IMR-90 (cell line): Measurements from ENCODE around the gene ATG3. TPM values are rescaled to one million over a fixed set of nuclear protein-coding genes. Genes with fewer than 3 reads are reported as not detected.

ENCODE experiments used
- ATAC-seq: fragments of 200-7000 bp; cut with Tn5 transposase; 2 replicates; pipeline ENCODE4 v1.9.1; 2020; ENCODE audit warnings: low read depth, mild to moderate bottlenecking, moderate library complexity
- BruUV-seq: library from RNA; stranded (reverse); fragments of 400-500 nt; replicated peaks from 2 replicates; lab custom pipeline; 2021; lab: Mats Ljungman, UMichigan
- CTCF ChIA-PET: fragments of 300-600 bp; formaldehyde crosslinking; extraction: SDS; loops from one replicate; lab custom pipeline; 2021; ENCODE audit warnings: antibody characterized with exemption; lab: Yijun Ruan, JAX
- POLR2A ChIA-PET: fragments of 300-600 bp; sonication (Branson Sonifier 250); formaldehyde crosslinking; loops from one replicate; lab custom pipeline; 2022; ENCODE audit warnings: antibody characterized with exemption; ENCODE audit not compliant: unreplicated experiment; lab: Charles Lee
- DNase-seq: peaks from one replicate; pipeline ENCODE4 v3.0.0; 2013
- H2AFZ ChIP-seq: replicated peaks from 2 replicates; pipeline ENCODE3; 2013; ENCODE audit warnings: low read length, mild to moderate bottlenecking; ENCODE audit not compliant: poor library complexity
- H2AK5ac ChIP-seq: 2 replicates; pipeline ENCODE4 v1.6.1; 2013; ENCODE audit warnings: low read depth, low read length, inconsistent platforms
- H2AK9ac ChIP-seq: replicated peaks from 2 replicates; pipeline ENCODE3; 2013; ENCODE audit warnings: mild to moderate bottlenecking, low read depth, low read length, moderate library complexity; ENCODE audit not compliant: poor library complexity
- H2BK120ac ChIP-seq: 2 replicates; pipeline ENCODE4 v1.6.1; 2013; ENCODE audit warnings: low read depth, low read length, inconsistent platforms
- H2BK15ac ChIP-seq: 3 replicates; pipeline ENCODE4 v1.6.1; 2013; ENCODE audit warnings: low read depth, low read length, inconsistent platforms
- H2BK20ac ChIP-seq: 2 replicates; pipeline ENCODE4 v1.6.1; 2013; ENCODE audit warnings: low read depth, mild to moderate bottlenecking, inconsistent platforms, low read length, moderate library complexity
- H2BK5ac ChIP-seq: 2 replicates; pipeline ENCODE4 v1.6.1; 2013; ENCODE audit warnings: mild to moderate bottlenecking, low read depth, low read length, inconsistent platforms; ENCODE audit not compliant: poor library complexity, severe bottlenecking
- H3K14ac ChIP-seq: replicated peaks from 2 replicates; pipeline ENCODE4 v1.6.1; 2013; ENCODE audit warnings: low read depth, low read length, inconsistent platforms
- H3K18ac ChIP-seq: 2 replicates; pipeline ENCODE4 v1.6.1; 2013; ENCODE audit warnings: low read depth, low read length, control low read depth
- H3K23ac ChIP-seq: 2 replicates; pipeline ENCODE4 v1.6.1; 2013; ENCODE audit warnings: low read depth, low read length, inconsistent platforms
- H3K27ac ChIP-seq: 2 replicates; pipeline ENCODE4 v1.5.1; 2013; ENCODE audit warnings: mild to moderate bottlenecking, control low read depth, low read length; ENCODE audit not compliant: insufficient read depth
- H3K27me3 ChIP-seq: 2 replicates; pipeline ENCODE4 v1.6.1; 2013; ENCODE audit warnings: low read length; ENCODE audit not compliant: control insufficient read depth, insufficient read depth
- H3K36me3 ChIP-seq: 2 replicates; pipeline ENCODE4 v1.6.1; 2013; ENCODE audit warnings: low read length, mixed read lengths; ENCODE audit not compliant: control insufficient read depth, insufficient read depth
- H3K4ac ChIP-seq: 2 replicates; pipeline ENCODE4 v1.6.1; 2013; ENCODE audit warnings: low read depth, low read length, inconsistent platforms
- H3K4me1 ChIP-seq: 2 replicates; pipeline ENCODE4 v1.6.1; 2013; ENCODE audit warnings: low read length, mixed read lengths; ENCODE audit not compliant: control insufficient read depth, insufficient read depth
- H3K4me2 ChIP-seq: 2 replicates; pipeline ENCODE4 v1.6.1; 2013; ENCODE audit warnings: low read depth, mild to moderate bottlenecking, control low read depth, low read length, moderate library complexity
- H3K4me3 ChIP-seq: 2 replicates; pipeline ENCODE4 v1.5.1; 2013; ENCODE audit warnings: low read depth, mild to moderate bottlenecking, control low read depth, low read length, moderate library complexity; ENCODE audit not compliant: insufficient read depth
- H3K56ac ChIP-seq: 2 replicates; pipeline ENCODE4 v1.6.1; 2013; ENCODE audit warnings: low read length, inconsistent platforms; ENCODE audit not compliant: insufficient read depth; ENCODE audit errors: extremely low read depth
- H3K79me1 ChIP-seq, 2 experiments: 2 replicates each; pipeline ENCODE4 v1.6.1; 2013; ENCODE audit warnings: low read length in 2 of 2, inconsistent platforms in 1 of 2, low read depth in 1 of 2
- H3K9ac ChIP-seq: 2 replicates; pipeline ENCODE4 v1.6.1; 2013; ENCODE audit warnings: low read depth, low read length, control low read depth
- H3K9me1 ChIP-seq: 2 replicates; pipeline ENCODE4 v1.6.1; 2013; ENCODE audit warnings: low read length, inconsistent platforms; ENCODE audit not compliant: insufficient read depth
- H3K9me3 ChIP-seq: 2 replicates; pipeline ENCODE4 v1.6.1; 2013; ENCODE audit warnings: low read length; ENCODE audit not compliant: control insufficient read depth, insufficient read depth
- H4K20me1 ChIP-seq: 2 replicates; pipeline ENCODE4 v1.6.1; 2013; ENCODE audit warnings: low read length, inconsistent platforms; ENCODE audit not compliant: insufficient read depth
- H4K5ac ChIP-seq: 2 replicates; pipeline ENCODE4 v1.6.1; 2013; ENCODE audit warnings: mild to moderate bottlenecking, low read depth, low read length, control low read depth
- H4K8ac ChIP-seq, 2 experiments: 2 replicates each; pipeline ENCODE4 v1.6.1; 2013; ENCODE audit warnings: low read depth in 2 of 2, low read length in 2 of 2, control low read depth in 1 of 2, inconsistent platforms in 1 of 2
- H4K91ac ChIP-seq: 2 replicates; pipeline ENCODE4 v1.6.1; 2013; ENCODE audit warnings: low read depth, low read length, inconsistent platforms; ENCODE audit not compliant: insufficient read depth
- CEBPB ChIP-seq: IDR thresholded peaks from 2 replicates; pipeline ENCODE4 v1.6.1; 2012; ENCODE audit warnings: low read depth, low read length, improper control_type of control experiment
- CHD1 ChIP-seq: IDR thresholded peaks from 2 replicates; pipeline ENCODE4 v1.6.1; 2012; ENCODE audit warnings: low read depth, low read length, improper control_type of control experiment
- CTCF ChIP-seq: conservative IDR thresholded peaks from 2 replicates; pipeline ENCODE4 v1.5.1; 2012; ENCODE audit warnings: mild to moderate bottlenecking, low read depth, low read length, improper control_type of control experiment
- MAFK ChIP-seq: IDR thresholded peaks from 2 replicates; pipeline ENCODE4 v1.6.1; 2012; ENCODE audit warnings: low read depth, low read length, improper control_type of control experiment
- NFE2L2 ChIP-seq: fragments of 150-350 bp; IDR thresholded peaks from 2 replicates; pipeline ENCODE4 v1.6.1; 2016; ENCODE audit warnings: low read depth, mild to moderate bottlenecking, low read length
- POLR2A ChIP-seq: IDR thresholded peaks from 2 replicates; pipeline ENCODE4 v1.6.1; 2012; ENCODE audit warnings: mild to moderate bottlenecking, low read depth, low read length
- RAD21 ChIP-seq: IDR thresholded peaks from 2 replicates; pipeline ENCODE4 v1.6.1; 2012; ENCODE audit warnings: low read length, improper control_type of control experiment
- RFX5 ChIP-seq: IDR thresholded peaks from 2 replicates; pipeline ENCODE4 v1.8.0; 2012; ENCODE audit warnings: low read depth, mild to moderate bottlenecking, low read length, moderate library complexity
- SMC3 ChIP-seq: fragments of 150-350 bp; IDR thresholded peaks from 2 replicates; pipeline ENCODE4 v1.6.1; 2016; ENCODE audit warnings: low read depth, mild to moderate bottlenecking, antibody characterized with exemption, low read length, moderate library complexity
- WGBS, 2 experiments: methylation state at CpG; one replicate each; pipeline versions ENCODE4 v1.1.5 to v1.1.7; 2013; ENCODE audit warnings: missing lambda C conversion rate in 2 of 2; ENCODE audit not compliant: insufficient read length in 1 of 2; ENCODE audit errors: extremely low coverage in 2 of 2; 5-methylcytosine and 5-hydroxymethylcytosine counted together
- dilution Hi-C: fragments of 300-500 bp; cut with HindIII; formaldehyde crosslinking; loops from one replicate; pipeline ENCODE4 v1.14.3; 2018; ENCODE audit warnings: low sequenced_read_pairs; ENCODE audit not compliant: unreplicated experiment
- in situ Hi-C: fragments of 300-500 bp; cut with MboI; formaldehyde crosslinking; loops from 3 replicates; pipeline ENCODE4 v1.14.3; 2019; ENCODE audit warnings: low sequenced_read_pairs, inconsistent platforms, mixed read lengths
- intact Hi-C: fragments of 100-400 bp; cut with micrococcal nuclease; formaldehyde crosslinking; loops from 2 replicates; pipeline ENCODE4 v1.10.0; 2022
- polyA plus RNA-seq, 3 experiments: library from polyadenylated mRNA; depleted of rRNA; stranded (reverse); fragments of >200 nt; gene quantifications; 2 replicates each; pipeline ENCODE4 v1.2.3, GENCODE V29; 2012; ENCODE audit warnings: low replicate concordance in 1 of 3
- total RNA-seq: library from RNA; depleted of rRNA; stranded (reverse); fragments of >200 nt; gene quantifications from 2 replicates; pipeline ENCODE4 v1.2.3, GENCODE V29; 2012
- TF ChIP-seq, protein P1 (sequence below): fragments of 150-350 bp; IDR thresholded peaks from 2 replicates; pipeline ENCODE4 v1.6.1; 2016; ENCODE audit warnings: low read depth, mild to moderate bottlenecking, low read length, moderate library complexity, borderline replicate concordance

The ATG3 gene
- total and polyA plus RNA-seq, 2 of the 4 experiments (the other 2 are of a cell fraction): 30.8 to 31.7 TPM

DNA sequence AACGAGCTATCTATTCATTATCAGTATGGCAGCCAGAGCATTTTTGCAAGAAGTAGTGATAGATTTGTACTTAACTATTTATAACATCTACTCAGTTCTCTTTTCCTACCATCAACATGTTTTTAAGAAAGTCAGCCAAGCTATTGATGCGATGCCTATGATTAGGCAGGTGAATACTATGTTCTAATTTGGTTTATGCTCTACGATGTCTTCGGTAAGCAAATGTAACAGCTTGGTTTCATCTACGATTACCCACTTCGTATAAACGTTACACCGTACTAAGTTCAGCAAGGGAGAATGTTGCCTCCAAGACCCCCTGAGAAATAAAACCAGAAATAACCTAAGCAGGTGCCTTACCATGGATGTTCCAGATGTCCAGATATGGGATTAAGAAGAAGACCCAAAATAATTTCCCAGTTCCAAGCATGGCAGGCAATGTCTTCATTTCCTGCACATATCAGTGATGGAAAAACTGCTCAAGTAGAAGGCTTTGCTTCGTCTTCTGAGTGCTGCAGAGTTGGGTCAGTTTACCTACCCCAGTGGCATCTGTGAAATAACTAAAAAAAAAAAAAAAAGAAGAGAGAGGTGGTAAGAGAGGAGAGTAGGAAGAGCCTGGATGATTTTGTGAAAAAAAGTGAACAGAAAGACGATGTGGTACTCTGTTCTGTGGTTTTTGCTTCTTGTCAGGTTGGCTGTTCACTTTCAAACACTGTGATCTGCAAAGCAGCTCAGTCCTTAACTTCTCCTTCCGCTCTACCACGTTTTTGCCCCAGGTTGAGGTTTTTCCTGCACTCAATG, 62.6 kb downstream of the ATG3 start, which contains the start of gene BTLA (continued):
- TF ChIP-seq MAFK: no peak

DNA sequence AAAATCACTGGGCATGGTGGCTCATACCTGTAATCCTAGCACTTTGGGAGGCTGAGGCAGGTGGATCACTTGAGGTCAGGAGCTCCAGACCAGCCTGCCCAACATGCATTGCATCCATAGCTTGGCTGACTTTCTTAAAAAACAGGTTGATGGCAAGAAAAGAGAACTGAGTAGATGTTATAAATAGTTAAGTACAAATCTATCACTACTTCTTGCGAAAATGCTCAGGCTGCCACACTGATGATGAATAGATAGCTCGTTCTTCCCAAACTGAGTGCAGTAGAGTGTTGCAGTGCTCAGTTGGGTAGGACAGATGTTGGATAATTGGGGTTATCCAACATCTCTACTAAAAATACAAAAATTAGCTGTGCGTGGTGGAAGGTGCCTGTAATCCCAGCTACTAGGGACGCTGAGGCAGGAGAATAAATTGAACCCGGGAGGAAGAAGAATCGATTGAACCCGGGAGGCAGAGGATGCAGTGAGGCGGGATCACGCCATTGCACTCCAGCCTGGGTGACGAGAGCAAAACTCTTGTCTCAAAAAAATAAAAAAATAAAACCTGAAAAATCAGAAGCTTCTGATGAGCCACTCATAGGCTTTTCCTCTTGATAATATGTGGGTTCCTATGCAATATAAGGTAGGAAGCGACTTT, 63.7 kb downstream of the ATG3 start:
- Histone ChIP-seq H2BK20ac (no peak overlapping the region), H2BK15ac (no peak overlapping the region), H3K9me3 (no peaks in the 10 kb centered on the region), H4K91ac (no peak overlapping the region), H3K4me3 (no peak overlapping the region), H3K79me1 (no peaks in the 10 kb centered on the region), H3K27ac (no peak overlapping the region), H3K56ac (no peak overlapping the region), H3K4ac (no peak overlapping the region), H3K4me1 (no peaks in the 10 kb centered on the region), H4K5ac (no peak overlapping the region), H4K20me1 (no peaks in the 10 kb centered on the region), H3K4me2 (no peak overlapping the region), H3K27me3 (no peaks in the 10 kb centered on the region; the same call in 1 of the 2 replicates), H3K23ac (no peak overlapping the region), H2BK120ac (no peak overlapping the region), H2AFZ (no peak overlapping the region), H3K36me3 (no peaks in the 10 kb centered on the region), H2BK5ac (no peak overlapping the region), H3K14ac (no peak overlapping the region), H2AK9ac (no peak overlapping the region), H3K9me1 (no peaks in the 10 kb centered on the region), H3K9ac (no peak overlapping the region), H2AK5ac (no peak overlapping the region), H4K8ac (no peak overlapping the region), H3K18ac (no peak overlapping the region)
- no TSS peak for BruUV-seq
- intact Hi-C loops (no loop called here), dilution Hi-C loops (no loop called here), in situ Hi-C loops (no loop called here)
- DNase-seq (no peak), ATAC-seq (no peak)
- ChIA-PET CTCF (no interaction called here), POLR2A (no interaction called here)
- WGBS, 2 experiments: 80% methylated on average over 3 of the region's 11 CpGs; no CpG with 5 or more reads in 1 of the 2 experiments
- no peak for TF ChIP-seq RFX5
- no peak for TF ChIP-seq SMC3
- TF ChIP-seq, protein P1, sequence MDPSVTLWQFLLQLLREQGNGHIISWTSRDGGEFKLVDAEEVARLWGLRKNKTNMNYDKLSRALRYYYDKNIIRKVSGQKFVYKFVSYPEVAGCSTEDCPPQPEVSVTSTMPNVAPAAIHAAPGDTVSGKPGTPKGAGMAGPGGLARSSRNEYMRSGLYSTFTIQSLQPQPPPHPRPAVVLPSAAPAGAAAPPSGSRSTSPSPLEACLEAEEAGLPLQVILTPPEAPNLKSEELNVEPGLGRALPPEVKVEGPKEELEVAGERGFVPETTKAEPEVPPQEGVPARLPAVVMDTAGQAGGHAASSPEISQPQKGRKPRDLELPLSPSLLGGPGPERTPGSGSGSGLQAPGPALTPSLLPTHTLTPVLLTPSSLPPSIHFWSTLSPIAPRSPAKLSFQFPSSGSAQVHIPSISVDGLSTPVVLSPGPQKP: no peak
- no peak for TF ChIP-seq POLR2A
- TF ChIP-seq CTCF: no peak
- no peak for TF ChIP-seq RAD21
- no peak for TF ChIP-seq NFE2L2
- no peak for TF ChIP-seq CEBPB
- no peak for TF ChIP-seq CHD1
